GM18858 (cell line): ENCODE results near the gene RNF14.
A peak's percentile ranks its signal among the peaks of the same experiment; 100 is the strongest.

Experiments used
- ATAC-seq: cut with Tn5 transposase; IDR thresholded peaks from one replicate; pipeline ENCODE4 v1.9.1; 2021; ENCODE audit not compliant: unreplicated experiment

RNF14 gene

GRCh38 chr5:141976176-141976575 is 7.3 kb downstream of the RNF14 start:
- ATAC-seq = no peak

GRCh38 chr5:141978389-141978788 is 9.5 kb downstream of the RNF14 start:
- no peak for ATAC-seq

- ATAC-seq = no peak
Observed at GRCh38 chr5:141982626-141983025, 13.7 kb downstream of the RNF14 start.

- ATAC-seq = no peak
Observed at GRCh38 chr5:141986072-141986471, 17.2 kb downstream of the RNF14 start.

- no peak for ATAC-seq
Observed at GRCh38 chr5:141989720-141990119, 20.8 kb downstream of the RNF14 start.

- ATAC-seq = no peak
Observed at GRCh38 chr5:141992349-141992963, 23.6 kb downstream of the RNF14 start.

- no peak for ATAC-seq
Observed at GRCh38 chr5:141994511-141995136, 25.7 kb downstream of the RNF14 start.

- no peak for ATAC-seq
Observed at GRCh38 chr5:141995656-141996055, 26.8 kb downstream of the RNF14 start.

GRCh38 chr5:141997358-141997960 is 28.6 kb downstream of the RNF14 start:
- no peak for ATAC-seq

GRCh38 chr5:142000173-142000572 is 31.3 kb downstream of the RNF14 start:
- ATAC-seq = no peak

GRCh38 chr5:142000704-142001484 is 32.0 kb downstream of the RNF14 start:
- ATAC-seq = no peak

- no peak for ATAC-seq
Observed at GRCh38 chr5:142003266-142003800, 34.4 kb downstream of the RNF14 start.

GRCh38 chr5:142006363-142007236 is 37.7 kb downstream of the RNF14 start:
- ATAC-seq = peak; percentile 41

GRCh38 chr5:142007237-142007544 is 38.3 kb downstream of the RNF14 start:
- no peak for ATAC-seq

- no peak for ATAC-seq
Observed at GRCh38 chr5:142008813-142009212, 39.9 kb downstream of the RNF14 start.

- ATAC-seq = no peak
Observed at GRCh38 chr5:142009886-142010285, 41.0 kb downstream of the RNF14 start.

- no peak for ATAC-seq
Observed at GRCh38 chr5:142011572-142012185, 42.8 kb downstream of the RNF14 start.

- ATAC-seq = no peak
Observed at GRCh38 chr5:142012186-142012785, 43.4 kb downstream of the RNF14 start.

GRCh38 chr5:142012792-142013388 is 44.0 kb downstream of the RNF14 start, which contains the start of gene GNPDA1:
Gene GNPDA1 (minus strand): TSS chr5:142013027. CDS start chr5:142012035, 992 bp downstream.
- peak; percentile 61 for ATAC-seq
